HG03066 (cell line): ENCODE measurements around the gene SERPINA5.
"Not testable (repeated sequence)": the region's sequence is repeated elsewhere in the genome, so short reads cannot be mapped to it uniquely, and the experiment has no call there.

ENCODE experiments used
- ATAC-seq: cut with Tn5 transposase; IDR thresholded peaks from one replicate; pipeline ENCODE4 v1.9.1; 2021; ENCODE audit warnings: low read depth; ENCODE audit not compliant: unreplicated experiment

SERPINA5 gene

DNA sequence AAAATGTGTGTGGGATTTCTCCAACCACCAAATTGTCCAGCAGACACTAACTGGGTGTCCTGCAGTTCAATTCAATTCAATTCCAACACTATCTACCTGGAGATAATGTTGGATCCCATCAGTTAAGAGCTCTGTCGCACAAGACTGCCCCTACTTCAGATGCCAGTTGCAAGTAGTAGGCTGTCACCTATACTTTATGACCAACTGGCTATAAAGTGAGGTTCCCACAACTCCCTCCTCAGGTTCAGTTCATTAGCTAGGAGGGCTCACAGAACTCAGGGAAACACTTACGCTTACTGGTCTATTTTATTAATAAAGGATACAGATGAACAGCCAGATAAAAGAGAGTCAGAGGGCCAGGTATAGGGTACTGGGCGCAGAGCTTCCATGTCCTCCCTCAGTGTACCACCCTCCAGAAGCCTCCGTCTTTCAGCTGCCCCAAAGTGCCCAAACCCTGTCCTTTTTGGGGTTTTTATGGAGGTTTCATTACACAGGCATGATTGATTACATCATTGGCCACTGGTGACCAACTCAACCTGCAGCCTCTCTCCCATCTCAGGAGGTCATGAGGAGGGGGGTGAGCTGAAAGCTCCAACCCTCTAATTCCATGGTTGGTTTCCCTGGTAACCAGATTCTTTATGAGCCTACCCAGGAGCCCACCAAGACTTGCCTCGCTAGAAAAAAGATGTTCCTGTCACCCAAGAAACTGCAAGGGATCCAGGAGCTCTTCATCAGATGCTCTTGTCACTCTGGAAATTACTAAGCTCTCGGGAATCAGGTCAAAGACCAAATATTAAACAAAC, 7.5 kb upstream of the SERPINA5 start:
- ATAC-seq = no peak

DNA sequence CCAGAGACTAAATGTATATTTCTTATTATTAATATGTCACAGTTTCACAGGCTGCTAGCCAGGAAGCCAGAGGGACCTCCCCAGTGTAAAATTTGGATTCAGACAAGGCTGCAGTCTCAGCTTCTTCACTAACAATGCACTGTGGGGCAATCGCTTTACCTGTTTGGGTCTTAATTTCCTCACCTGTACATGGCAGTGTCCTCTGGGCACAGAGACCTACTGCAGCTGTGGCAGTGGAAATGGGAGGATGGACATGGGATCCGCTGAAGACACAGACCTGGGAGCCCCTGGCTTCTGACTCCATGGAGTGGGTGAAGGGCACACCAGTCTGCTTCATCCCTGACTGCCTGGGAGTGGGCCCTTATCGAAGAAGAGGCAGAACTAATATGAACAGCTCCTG, 6.9 kb upstream of the SERPINA5 start:
- no peak for ATAC-seq

DNA sequence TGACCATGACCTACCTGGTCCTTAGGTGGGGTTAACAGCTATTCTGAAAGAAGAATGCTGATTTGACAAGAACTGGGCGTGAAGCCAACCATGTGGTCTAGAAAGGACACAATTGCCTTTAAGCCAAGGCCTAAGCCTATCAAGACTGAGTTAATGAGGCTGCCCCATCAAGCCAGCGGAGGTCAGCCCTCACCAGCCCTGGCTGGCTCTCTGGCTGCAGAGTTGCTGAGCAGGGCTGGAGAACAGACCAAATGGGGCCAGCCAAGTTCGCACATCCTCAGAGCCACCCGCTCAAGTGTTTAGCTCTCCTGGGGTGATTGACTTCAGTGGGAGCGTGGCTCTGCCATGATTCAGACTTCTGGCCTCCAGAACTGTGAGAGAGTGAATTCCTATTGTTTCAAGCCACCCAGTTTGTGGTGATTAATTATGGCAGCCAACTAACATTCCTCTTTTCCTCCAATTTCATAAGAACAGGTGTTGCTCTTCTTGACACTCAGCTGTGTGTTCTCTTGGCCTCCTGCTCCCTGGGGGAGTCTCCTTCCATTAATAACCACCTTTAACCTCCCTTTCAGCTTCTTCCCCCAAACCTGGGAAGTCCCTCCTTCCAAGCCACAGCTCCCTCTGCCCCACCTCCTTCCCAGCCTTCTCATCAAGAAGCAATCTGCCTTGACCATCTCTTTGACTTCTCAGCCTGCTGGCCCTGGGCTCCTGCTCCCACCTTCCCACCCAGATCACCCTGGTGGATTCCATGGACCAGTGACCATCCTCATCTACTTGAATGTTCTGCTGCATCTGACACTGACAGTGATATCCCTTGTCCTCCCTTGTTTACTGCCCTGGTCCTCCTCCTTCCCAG, 5.3 kb upstream of the SERPINA5 start:
- no peak for ATAC-seq

DNA sequence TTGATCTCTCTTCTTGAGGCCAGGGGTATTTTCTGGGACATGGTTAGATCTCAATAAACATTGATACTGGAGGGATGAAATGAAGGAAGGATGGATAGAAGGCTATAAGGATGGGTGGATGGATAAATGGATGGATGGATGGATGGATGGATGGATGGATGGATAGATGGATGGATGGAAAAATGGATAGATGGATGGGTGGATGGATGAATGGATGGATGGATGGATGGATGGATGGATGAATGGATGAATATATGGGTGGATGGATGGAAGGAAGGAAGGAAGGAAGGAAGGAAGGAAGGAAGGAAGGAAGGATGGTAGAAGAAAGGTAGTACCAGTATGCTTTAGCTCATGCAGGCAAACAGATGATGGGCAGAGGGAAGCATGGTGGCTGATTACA, 3.8 kb upstream of the SERPINA5 start:
- not testable (repeated sequence) for ATAC-seq

DNA sequence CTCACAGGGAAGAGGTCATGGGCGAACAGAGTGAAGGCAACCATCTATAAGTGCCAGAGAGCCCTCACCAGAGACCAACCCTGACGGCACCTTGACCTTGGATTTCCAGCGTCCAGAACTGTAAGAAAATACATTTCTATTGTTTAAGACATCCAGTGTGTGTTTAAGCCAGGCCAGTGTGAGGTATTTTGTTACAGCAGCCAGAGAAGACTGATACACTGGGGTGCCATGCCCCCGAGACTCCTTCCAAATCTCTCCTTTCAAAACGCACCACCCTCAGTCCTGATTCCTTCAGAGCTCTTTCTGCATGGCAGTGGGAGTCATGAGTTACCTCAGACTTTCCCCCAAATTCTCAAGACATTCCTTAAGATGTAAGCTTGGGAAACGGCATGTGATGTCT, 2.5 kb upstream of the SERPINA5 start:
- no peak for ATAC-seq

DNA sequence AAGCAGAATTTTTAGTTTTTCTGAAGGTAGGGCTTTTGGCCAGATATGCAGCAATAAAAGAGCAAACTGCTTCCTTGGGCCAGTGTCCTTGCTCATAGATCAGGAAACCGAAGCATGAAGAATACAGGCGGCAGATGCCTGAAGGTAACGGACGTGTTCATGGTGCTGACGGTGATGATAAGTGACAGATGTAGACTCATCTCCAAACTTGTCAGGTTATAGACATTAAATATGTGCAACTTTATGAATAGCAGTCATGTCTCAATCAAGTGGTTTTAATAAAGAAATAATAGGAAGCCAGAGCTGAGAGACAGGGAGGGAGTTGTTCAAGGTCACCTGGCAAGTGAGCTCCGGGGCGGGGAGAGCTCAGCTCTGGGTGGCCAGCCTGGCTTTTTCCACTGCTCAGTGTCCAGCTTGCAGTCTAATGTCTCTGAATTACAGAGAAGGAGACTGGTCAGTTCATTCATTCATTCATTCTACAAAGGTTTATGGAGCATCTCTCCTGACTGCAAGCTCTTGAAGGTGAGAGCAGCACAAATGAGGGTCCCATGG, 1.0 kb downstream of the SERPINA5 start:
- ATAC-seq = no peak

DNA sequence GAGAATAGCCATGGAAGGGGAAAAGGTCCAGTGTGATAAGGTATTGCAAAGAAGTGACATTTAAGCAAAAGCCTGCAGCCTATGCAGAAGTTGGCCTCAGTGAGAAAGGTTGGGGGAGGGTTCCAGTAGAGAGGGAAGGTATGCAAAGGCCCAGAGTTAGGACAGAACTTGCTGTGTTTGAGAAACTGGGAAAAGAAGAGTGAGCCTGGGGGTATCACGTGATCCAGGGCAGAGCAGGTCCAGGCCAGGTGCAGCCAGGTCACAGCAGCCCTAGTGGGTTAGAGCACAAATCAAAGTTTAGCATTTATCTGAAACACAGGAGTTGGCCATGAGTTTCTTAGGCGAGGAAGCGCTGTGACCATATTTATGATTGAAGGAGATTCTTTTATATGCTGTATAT, 1.6 kb downstream of the SERPINA5 start:
- ATAC-seq = no peak

DNA sequence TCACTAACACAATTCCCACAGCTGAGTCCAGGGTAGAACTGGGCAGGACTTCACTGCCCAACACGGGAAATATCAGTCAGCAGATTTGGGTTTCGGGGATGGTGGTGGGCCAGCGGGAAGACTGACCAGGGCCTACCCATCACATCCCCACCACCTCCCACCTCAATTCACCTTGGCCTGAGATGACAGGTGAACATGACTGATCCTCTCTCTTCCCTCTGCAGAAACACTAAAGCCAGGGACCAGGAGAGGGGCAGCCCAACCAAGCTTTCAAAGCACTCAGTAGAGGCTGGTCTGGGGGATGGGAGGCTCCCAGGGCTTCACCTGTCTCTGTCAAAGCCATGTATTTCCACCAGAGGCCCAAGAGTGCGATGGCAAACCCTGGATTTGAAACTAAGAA, 2.3 kb downstream of the SERPINA5 start:
- no peak for ATAC-seq

DNA sequence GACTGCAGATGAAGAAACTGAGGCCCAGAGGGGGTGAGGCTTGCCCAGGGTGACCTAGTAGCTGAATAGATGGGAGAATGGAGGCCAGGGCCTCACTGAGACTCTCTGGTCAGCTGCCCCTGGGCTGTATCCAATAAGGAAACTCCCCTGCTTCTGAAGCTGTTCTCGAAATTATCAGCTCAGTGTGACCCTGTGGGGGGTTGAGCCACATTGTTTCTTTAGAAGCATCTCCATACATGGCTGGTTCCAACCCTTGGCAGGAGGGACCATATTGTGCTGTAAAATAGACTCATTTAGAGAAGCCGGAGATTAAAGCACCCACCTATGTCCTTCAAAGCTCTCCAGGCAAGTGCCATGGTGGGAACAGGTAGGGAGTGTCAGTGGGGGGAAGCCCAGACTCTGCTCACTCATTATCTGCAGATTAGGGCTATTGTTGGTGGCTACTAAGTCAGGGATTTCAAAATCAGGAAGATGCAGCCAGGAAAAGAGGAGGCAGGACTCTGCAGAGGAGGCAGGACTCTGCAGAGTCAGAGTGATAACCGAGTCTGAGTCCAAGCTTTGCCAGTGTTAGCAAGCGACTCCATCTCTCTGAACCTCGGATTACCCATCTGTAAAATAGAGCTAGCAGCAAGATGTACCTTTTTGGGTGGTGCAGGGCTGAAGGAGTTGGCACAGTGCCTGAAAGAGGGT, 3.5 kb downstream of the SERPINA5 start:
- ATAC-seq = no peak

DNA sequence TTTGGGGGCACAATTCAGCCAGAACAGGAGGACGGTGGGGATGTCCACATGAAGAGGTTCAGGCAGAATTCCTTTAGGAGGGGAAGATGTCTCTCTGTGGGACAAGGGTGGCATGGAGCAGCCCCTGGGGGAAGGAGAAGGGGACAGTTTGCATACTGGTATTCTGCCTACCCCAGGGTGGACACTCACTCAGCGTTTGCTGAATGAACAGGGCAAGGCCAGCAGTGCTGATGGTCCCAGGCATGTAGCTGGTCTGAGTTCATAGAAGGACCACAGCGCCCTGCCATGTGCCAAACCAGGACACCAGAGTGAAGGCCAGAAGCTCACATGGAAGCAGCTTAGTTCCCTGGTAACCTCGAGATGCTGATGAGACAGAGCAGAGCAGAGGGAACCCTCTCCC, 5.4 kb downstream of the SERPINA5 start:
- no peak for ATAC-seq

DNA sequence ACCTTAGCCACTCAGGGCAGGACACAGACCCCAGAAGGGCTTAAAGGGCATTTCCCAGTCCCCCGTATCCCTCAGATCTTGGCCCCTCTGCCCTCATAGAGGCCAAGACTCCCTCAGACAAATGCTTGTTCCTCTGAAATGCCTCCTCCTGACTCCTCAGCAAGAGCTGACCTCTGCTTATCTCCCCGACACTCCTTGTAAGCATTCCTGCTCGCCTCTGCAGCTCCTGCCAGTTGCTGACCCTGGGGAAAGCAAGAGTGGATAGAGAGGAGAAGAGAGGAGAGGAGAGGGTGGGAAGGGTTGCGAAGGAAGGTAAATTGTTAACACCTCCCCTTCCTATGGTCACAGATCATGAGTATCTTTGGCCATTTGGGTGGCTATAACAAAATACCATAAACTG, 7.1 kb downstream of the SERPINA5 start:
- ATAC-seq = no peak

DNA sequence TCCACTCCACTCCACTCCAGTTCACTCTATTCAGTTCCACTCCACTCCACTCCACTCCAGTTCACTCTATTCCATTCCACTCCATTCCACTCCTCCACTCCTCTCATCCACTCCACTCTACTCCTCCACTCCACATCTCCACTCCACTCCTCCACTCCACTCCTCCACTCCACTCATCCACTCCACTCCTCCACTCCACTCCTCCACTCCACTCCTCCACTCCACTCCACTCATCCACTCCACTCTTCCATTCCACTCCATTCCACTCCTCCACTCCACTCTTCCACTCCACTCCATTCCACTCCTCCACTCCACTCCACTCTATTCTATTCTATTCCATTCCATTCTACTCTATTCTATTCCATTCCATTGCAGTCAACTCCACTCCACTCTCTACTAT, 9.8 kb downstream of the SERPINA5 start:
- no peak for ATAC-seq

DNA sequence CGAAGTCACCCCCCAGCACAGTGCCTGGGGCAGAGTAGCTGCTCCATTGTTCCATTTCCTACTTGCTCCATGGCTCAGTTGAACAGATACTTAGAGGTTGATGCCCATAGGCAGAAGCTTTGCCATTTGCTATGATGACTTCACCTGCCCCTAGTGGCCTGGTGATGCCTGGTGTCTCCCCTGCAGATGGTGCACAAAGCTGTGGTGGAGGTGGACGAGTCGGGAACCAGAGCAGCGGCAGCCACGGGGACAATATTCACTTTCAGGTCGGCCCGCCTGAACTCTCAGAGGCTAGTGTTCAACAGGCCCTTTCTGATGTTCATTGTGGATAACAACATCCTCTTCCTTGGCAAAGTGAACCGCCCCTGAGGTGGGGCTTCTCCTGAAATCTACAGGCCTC, 10.6 kb downstream of the SERPINA5 start:
- no peak for ATAC-seq

DNA sequence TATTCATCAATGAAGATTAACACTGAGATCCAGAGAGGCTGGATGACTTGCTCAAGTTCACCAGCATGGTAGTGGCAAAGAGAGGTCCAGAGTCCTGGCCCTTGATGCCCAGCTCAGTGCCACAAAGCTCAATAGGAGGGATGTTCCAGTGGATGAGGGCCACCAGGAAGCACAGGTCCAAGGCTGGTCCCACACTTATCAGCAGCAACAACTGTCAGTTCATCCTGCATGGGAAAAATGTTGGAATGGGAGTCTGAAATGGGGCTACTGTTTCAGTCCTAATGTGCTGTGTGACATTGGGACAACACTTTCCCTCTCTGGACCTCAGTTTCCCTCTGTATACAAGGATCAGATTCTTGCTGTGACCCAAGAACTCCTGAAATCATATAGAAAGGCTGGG, 11.2 kb downstream of the SERPINA5 start:
- no peak for ATAC-seq

DNA sequence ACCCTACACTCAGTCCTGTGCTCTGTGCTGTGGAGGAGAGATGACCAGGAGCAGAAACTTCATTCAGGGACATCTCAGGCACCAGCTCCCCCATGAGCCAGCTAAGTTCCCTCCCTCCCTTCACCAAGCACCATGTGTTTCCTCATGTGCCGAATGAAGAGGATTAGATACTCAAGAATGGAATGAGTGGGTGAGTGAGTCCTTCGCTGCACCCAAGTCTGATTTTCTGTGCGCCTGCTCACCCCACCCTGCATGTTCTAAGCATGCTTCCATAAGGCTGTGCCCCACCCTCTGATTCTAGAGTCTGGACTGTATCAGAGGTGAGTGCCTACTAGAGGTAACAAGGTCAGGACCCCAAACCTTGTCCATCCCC, 12.1 kb downstream of the SERPINA5 start:
- no peak for ATAC-seq

DNA sequence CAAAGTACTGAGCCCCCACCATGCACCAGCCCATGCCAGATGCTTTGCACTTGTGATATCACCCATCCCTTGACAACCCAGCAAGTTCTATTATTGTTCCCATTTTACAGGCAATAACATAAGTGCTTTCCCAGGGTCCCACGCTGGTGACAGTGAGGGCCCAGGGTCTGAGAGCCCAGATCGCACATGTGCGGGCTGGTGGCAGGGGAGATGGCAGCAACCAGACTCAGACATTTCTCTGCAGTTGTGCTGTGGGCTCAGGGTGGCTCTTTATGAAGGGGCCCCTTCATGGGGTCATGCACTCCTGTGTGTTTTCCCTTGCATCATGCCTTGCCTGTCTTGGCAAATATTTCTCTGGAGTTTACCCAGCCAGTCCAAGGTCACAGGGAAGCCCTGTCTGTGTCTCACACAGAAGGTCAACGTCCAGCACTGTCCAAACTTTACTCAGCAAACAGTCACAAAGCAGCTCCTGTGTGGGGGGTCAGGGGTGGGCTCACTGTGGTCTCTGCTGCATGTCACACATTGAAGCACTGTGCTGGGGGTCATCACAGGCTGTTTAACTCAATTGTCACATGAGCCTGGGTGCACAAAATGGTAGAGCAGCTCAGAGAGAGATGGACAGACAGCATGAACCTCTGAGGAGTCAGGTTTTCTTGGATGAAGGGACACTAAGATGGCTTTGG, 12.7 kb downstream of the SERPINA5 start:
- no peak for ATAC-seq

DNA sequence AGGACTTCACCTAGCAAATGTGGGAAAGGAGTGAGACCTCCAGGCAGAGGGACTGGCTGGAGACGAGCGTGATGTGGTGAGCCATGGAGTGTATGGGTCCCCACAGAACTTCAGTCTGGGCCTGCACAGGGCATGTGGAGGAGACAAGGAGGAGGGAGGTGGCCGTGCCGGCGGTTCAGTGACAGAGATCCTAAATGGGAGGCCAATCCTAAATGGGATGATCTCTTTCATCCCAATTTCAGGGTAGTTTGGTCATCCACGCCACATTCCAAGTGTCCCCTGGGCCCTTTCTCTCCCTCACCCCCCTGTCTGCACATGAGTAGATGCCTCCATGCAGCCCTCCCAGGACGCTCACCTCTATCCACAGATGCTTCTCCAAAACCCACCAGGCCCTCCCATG, 13.2 kb downstream of the SERPINA5 start:
- ATAC-seq = no peak

DNA sequence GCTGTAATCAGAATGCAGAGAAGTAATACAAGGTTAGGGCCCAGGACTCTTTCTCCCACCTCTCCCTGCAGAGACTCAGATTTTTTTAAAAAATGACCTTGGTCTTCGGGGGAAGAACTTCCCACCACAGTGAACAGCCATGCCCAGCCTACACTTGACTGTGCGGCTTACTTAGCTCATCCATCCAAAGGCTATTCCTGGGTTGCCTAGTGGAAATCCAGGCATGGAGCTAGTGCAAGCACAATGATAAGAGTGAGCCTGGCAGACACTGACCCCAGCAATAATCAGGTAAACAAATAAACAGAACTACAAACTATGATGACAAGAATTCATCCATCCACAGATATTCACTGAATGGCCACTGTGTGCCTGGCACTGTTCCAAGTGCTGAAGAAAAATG, 14.7 kb downstream of the SERPINA5 start:
- no peak for ATAC-seq

DNA sequence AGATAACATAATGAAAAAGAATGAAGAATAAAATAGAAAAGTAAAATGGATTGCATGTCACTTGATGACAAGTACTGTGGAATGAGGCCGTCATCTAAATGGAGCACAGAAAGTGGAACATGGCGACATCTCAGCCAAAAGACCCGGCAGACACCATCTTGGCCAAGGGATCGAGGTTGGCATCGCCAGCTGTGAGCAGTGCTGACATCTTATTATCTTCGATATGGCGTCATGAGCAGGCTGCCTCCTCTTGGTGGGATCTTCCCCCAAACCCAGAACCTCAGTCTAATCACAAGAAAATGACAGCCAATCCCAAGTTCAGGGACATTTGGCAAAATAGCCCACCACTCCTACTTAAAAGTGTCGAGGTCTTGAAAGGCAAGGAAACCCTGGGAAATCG, 15.1 kb downstream of the SERPINA5 start:
- no peak for ATAC-seq

DNA sequence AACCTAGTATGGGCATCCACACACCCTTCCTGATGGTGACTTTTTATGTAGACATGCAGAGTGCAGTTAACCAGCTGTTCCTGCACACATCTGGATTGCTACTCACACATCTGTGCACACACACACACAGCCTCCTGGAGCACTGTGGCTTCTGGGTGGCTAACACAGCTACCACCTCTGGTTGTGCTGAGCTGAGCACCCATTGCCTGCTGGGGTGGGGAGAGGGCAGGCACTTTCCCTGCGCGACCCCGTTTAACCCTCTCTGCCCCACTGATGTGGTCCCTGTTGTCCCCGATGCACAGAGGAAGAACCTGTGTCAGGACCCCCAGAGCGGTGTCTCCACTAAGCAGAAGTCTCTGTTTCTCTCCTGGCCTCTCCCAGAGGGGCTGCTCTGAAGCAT, 16.6 kb downstream of the SERPINA5 start:
- no peak for ATAC-seq

DNA sequence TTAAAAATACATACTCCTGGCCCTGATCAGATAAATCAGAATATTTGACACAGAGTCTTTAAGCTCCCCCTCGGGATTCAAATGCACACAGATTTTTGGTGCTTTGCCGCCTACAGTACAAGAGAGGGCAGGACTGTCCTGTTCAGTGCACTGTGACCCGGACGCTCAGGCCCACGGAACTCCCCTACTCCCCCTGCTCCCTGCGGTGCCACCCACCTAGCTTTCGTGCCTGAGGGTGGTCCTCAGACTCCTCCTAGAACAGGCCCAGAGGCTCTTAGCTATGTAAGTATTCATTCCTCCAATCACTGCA, 17.2 kb downstream of the SERPINA5 start:
- ATAC-seq = no peak
